SK-N-SH treated with all-trans-retinoic acid at 6 μM for 48 hours (cell line): Measurements from ENCODE around the gene GPC5.

ENCODE experiments used
- CSDC2 ChIP-seq: fragments of 250-450 bp; sonication (Bioruptor Pico); IDR thresholded peaks from 2 replicates; pipeline ENCODE4 v1.5.0; 2020; ENCODE audit warnings: mild to moderate bottlenecking, moderate library complexity
- ZFP3 ChIP-seq: fragments of 250-450 bp; sonication (Bioruptor Pico); IDR thresholded peaks from 2 replicates; pipeline ENCODE4 v1.5.0; 2020; ENCODE audit warnings: mild to moderate bottlenecking, moderate library complexity
- ZNF70 ChIP-seq: fragments of 450-650 bp; formaldehyde crosslinking; IDR thresholded peaks from 2 replicates; pipeline ENCODE4 v1.5.0; 2020; ENCODE audit warnings: mild to moderate bottlenecking, moderate library complexity
- TF ChIP-seq, protein P1 (sequence below): fragments of 250-450 bp; sonication (Bioruptor Pico); IDR thresholded peaks from 2 replicates; pipeline ENCODE4 v1.8.0; 2020; ENCODE audit warnings: mild to moderate bottlenecking, moderate library complexity, borderline replicate concordance
- TF ChIP-seq, protein P2 (sequence below): fragments of 250-450 bp; sonication (Bioruptor Pico); IDR thresholded peaks from 2 replicates; pipeline ENCODE4 v1.8.0; 2021; ENCODE audit warnings: low read depth, mild to moderate bottlenecking, moderate library complexity, borderline replicate concordance

DNA sequence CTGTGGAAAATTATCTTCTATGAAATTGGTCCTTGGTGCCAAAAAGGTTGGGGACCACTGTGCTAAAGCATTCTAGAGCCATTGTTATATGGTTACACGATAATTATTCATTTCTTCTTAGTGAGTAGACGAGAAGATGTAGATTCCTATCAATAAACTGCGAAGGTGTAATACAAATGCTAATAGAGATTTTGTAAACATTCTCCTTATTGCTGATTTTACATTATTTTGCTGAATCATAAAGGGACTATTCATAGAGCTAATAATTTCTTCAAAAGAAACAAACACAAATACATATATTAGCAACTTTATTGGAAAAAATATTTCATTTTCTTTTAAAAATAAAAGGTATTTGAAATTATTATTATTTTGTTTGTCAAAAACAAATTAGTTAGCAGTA lies 1005.2 kb downstream of the GPC5 start:
- TF ChIP-seq ZFP3 (CRISPR knock-in tag) = no peak
- TF ChIP-seq, protein P1, sequence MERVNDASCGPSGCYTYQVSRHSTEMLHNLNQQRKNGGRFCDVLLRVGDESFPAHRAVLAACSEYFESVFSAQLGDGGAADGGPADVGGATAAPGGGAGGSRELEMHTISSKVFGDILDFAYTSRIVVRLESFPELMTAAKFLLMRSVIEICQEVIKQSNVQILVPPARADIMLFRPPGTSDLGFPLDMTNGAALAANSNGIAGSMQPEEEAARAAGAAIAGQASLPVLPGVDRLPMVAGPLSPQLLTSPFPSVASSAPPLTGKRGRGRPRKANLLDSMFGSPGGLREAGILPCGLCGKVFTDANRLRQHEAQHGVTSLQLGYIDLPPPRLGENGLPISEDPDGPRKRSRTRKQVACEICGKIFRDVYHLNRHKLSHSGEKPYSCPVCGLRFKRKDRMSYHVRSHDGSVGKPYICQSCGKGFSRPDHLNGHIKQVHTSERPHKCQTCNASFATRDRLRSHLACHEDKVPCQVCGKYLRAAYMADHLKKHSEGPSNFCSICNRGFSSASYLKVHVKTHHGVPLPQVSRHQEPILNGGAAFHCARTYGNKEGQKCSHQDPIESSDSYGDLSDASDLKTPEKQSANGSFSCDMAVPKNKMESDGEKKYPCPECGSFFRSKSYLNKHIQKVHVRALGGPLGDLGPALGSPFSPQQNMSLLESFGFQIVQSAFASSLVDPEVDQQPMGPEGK (CRISPR knock-in tag) = no peak
- TF ChIP-seq, protein P2, sequence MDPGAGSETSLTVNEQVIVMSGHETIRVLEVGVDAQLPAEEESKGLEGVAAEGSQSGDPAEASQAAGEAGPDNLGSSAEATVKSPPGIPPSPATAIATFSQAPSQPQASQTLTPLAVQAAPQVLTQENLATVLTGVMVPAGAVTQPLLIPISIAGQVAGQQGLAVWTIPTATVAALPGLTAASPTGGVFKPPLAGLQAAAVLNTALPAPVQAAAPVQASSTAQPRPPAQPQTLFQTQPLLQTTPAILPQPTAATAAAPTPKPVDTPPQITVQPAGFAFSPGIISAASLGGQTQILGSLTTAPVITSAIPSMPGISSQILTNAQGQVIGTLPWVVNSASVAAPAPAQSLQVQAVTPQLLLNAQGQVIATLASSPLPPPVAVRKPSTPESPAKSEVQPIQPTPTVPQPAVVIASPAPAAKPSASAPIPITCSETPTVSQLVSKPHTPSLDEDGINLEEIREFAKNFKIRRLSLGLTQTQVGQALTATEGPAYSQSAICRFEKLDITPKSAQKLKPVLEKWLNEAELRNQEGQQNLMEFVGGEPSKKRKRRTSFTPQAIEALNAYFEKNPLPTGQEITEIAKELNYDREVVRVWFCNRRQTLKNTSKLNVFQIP (CRISPR knock-in tag) = no peak
- no peak for TF ChIP-seq CSDC2
- no peak for TF ChIP-seq ZNF70 (CRISPR knock-in tag)
